Ishikawa (cell line): Measurements from ENCODE around the gene PRR5L.

Experiments used
- TAF1 ChIP-seq: IDR thresholded peaks from 2 replicates; pipeline ENCODE4 v1.6.1; 2012; ENCODE audit warnings: low read depth, mild to moderate bottlenecking
- TF ChIP-seq, protein P1 (sequence below): IDR thresholded peaks from 2 replicates; pipeline ENCODE4 v1.6.1; 2012; ENCODE audit warnings: low read depth, mild to moderate bottlenecking

DNA sequence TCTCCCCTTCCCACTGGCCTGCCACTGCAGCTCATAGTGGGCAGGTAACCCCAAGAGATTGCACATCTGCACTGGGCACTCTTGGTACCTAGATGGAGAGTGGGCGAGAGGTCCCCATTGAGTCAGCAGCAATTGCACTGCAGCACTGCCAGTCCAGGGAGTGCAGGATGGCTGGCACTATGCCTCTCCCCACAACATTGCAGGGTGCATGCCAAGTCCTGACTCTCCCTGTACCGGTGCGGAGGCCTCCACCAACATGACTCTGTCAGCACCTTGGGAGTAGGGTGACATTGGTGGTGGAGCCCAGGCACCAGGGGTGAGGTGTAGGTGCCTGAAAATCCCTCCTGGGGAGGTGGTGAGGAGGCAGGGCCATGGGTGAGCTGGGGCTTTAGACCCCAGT is 131.8 kb downstream of the PRR5L start:
- TF ChIP-seq, protein P1, sequence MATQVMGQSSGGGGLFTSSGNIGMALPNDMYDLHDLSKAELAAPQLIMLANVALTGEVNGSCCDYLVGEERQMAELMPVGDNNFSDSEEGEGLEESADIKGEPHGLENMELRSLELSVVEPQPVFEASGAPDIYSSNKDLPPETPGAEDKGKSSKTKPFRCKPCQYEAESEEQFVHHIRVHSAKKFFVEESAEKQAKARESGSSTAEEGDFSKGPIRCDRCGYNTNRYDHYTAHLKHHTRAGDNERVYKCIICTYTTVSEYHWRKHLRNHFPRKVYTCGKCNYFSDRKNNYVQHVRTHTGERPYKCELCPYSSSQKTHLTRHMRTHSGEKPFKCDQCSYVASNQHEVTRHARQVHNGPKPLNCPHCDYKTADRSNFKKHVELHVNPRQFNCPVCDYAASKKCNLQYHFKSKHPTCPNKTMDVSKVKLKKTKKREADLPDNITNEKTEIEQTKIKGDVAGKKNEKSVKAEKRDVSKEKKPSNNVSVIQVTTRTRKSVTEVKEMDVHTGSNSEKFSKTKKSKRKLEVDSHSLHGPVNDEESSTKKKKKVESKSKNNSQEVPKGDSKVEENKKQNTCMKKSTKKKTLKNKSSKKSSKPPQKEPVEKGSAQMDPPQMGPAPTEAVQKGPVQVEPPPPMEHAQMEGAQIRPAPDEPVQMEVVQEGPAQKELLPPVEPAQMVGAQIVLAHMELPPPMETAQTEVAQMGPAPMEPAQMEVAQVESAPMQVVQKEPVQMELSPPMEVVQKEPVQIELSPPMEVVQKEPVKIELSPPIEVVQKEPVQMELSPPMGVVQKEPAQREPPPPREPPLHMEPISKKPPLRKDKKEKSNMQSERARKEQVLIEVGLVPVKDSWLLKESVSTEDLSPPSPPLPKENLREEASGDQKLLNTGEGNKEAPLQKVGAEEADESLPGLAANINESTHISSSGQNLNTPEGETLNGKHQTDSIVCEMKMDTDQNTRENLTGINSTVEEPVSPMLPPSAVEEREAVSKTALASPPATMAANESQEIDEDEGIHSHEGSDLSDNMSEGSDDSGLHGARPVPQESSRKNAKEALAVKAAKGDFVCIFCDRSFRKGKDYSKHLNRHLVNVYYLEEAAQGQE, result no peak
- TF ChIP-seq TAF1, result no peak
